ENCODE data around the gene GABARAPL1. TPM values are rescaled to one million over a fixed set of nuclear protein-coding genes. Genes with fewer than 3 reads are reported as not detected.

The GABARAPL1 gene
- total RNA-seq, 1 donor from 2014 or later: 108 TPM

- DNase-seq (no peak), ATAC-seq (no peak)
- peak overlapping the region; percentile 12 for H3K27ac ChIP-seq
- H3K36me3 ChIP-seq: no peaks in the 10 kb centered on the region
- no peaks in the 10 kb centered on the region for H3K27me3 ChIP-seq (ENCODE audit: low read depth)
- intact Hi-C loops (cut with DNase I): no loop called here
- peak overlapping the region; percentile 27 for H3K4me3 ChIP-seq
- no peaks in the 10 kb centered on the region for H3K9me3 ChIP-seq
- no peaks in the 10 kb centered on the region for H3K4me1 ChIP-seq
- no peak for TF ChIP-seq CTCF (IDR thresholded peaks at IDR 0.05)
Measured at GRCh38 chr12:10170216-10170615, 42.5 kb upstream of the GABARAPL1 start.

- H3K27me3 ChIP-seq (ENCODE audit: low read depth): no peaks in the 10 kb centered on the region
- TF ChIP-seq CTCF (IDR thresholded peaks at IDR 0.05): no peak
- no peaks in the 10 kb centered on the region for H3K4me1 ChIP-seq
- no peaks in the 10 kb centered on the region for H3K36me3 ChIP-seq
- H3K4me3 ChIP-seq: peak within 1 kb of the TSS; percentile 27
- H3K9me3 ChIP-seq: no peaks in the 10 kb centered on the region
- DNase-seq (no peak), ATAC-seq (peak in 1 of 2 donors; percentile 34)
- intact Hi-C loops (cut with DNase I): no loop called here
- peak within 1 kb of the TSS; percentile 12 for H3K27ac ChIP-seq
Measured at GRCh38 chr12:10171973-10172728, 40.5 kb upstream of the GABARAPL1 start, which contains the start of gene OLR1. Gene OLR1 (minus strand): TSS chr12:10172132. CDS start chr12:10172077, 55 bp downstream.

GRCh38 chr12:10174986-10175614 is 37.6 kb upstream of the GABARAPL1 start:
- H3K36me3 ChIP-seq: no peaks in the 10 kb centered on the region
- ATAC-seq: no peak
- no peaks in the 10 kb centered on the region for H3K9me3 ChIP-seq
- H3K4me1 ChIP-seq: no peaks in the 10 kb centered on the region
- no peak for DNase-seq
- H3K27ac ChIP-seq: no peak overlapping the region
- no peaks in the 10 kb centered on the region for H3K27me3 ChIP-seq (ENCODE audit: low read depth)
- TF ChIP-seq CTCF (IDR thresholded peaks at IDR 0.05): no peak
- intact Hi-C loops (cut with DNase I): no loop called here
- H3K4me3 ChIP-seq: no peak overlapping the region

GRCh38 chr12:10175846-10176636 is 36.6 kb upstream of the GABARAPL1 start:
- H3K27ac ChIP-seq: no peak overlapping the region
- intact Hi-C loops (cut with DNase I): no loop called here
- TF ChIP-seq CTCF (IDR thresholded peaks at IDR 0.05): no peak
- no peak for DNase-seq
- no peaks in the 10 kb centered on the region for H3K36me3 ChIP-seq
- no peaks in the 10 kb centered on the region for H3K4me1 ChIP-seq
- H3K4me3 ChIP-seq: no peak overlapping the region
- H3K27me3 ChIP-seq (ENCODE audit: low read depth): no peaks in the 10 kb centered on the region
- peak; percentile 56 to 61 for ATAC-seq
- no peaks in the 10 kb centered on the region for H3K9me3 ChIP-seq

GRCh38 chr12:10178821-10179220 is 33.9 kb upstream of the GABARAPL1 start, which contains the start of gene TMEM52B:
Gene TMEM52B (plus strand): TSS chr12:10179032. CDS start chr12:10179575, 543 bp downstream.
- no peak within 1 kb of the TSS for H3K27ac ChIP-seq
- no peaks in the 10 kb centered on the region for H3K9me3 ChIP-seq
- no peak for TF ChIP-seq CTCF (IDR thresholded peaks at IDR 0.05)
- no peak within 1 kb of the TSS for H3K4me3 ChIP-seq
- no peak for ATAC-seq
- H3K4me1 ChIP-seq: no peaks in the 10 kb centered on the region
- intact Hi-C loops (cut with DNase I): no loop called here
- DNase-seq: no peak
- H3K27me3 ChIP-seq (ENCODE audit: low read depth): no peaks in the 10 kb centered on the region
- H3K36me3 ChIP-seq: no peaks in the 10 kb centered on the region
